HG03103 (cell line): Measurements from ENCODE around the gene MAPKAPK2.
"Not testable (repeated sequence)": the region's sequence is repeated elsewhere in the genome, so short reads cannot be mapped to it uniquely, and the experiment has no call there.

ENCODE experiments used
- ATAC-seq: cut with Tn5 transposase; IDR thresholded peaks from one replicate; pipeline ENCODE4 v1.9.1; 2021; ENCODE audit warnings: low read depth; ENCODE audit not compliant: unreplicated experiment

Gene MAPKAPK2

DNA sequence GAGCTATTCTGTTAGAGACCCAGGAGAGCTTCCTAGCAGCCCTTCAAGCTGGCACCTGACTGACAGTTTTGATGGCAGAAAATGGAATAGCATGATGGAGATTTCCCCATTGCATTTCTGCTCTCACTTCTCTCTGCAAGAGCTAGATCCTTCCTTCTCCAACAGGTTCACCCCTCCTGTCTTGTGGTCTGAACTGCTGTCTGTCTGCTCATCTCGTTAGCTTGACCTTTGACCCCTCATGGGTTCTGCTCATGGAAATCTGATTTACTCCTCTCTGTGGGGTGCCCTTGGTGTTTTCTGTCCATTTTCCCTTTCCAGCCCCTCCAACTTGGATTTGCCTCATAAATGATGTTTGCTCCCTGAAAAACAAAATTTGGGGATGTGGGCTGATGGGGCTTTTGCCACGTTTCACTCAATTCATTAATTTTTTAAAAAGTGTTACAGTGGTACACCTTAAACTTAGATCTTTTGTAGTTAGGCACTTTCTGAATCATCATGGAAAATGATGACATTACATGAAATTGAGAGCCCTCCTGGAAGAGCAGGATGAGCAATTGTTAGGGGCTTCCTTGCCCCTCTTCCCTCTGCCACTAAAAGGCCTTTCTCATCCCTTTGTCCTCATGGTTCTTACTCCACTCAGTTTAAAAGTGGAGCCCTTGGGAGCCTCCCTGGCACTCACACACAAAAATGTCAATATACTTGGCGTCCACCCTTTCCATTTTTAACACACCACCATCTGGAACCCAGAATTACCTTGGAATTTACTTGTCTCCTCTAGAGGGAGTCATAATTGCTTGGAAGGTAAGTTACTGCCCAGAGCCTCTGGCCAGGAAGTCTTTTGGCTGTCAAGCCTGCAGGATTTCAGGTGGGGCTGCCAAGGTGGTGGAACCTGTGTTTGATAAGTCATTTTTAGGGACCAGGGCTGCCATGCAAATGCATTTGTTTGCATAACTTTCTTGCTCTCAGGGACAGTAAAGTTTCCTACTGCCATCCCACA, 54.0 kb downstream of the MAPKAPK2 start:
- ATAC-seq, result no peak

- ATAC-seq, result peak; percentile 82
Measured at GRCh38 chr1:206739411-206740076, 54.8 kb downstream of the MAPKAPK2 start.

- no peak for ATAC-seq
Measured at GRCh38 chr1:206741142-206741701, 56.5 kb downstream of the MAPKAPK2 start.

DNA sequence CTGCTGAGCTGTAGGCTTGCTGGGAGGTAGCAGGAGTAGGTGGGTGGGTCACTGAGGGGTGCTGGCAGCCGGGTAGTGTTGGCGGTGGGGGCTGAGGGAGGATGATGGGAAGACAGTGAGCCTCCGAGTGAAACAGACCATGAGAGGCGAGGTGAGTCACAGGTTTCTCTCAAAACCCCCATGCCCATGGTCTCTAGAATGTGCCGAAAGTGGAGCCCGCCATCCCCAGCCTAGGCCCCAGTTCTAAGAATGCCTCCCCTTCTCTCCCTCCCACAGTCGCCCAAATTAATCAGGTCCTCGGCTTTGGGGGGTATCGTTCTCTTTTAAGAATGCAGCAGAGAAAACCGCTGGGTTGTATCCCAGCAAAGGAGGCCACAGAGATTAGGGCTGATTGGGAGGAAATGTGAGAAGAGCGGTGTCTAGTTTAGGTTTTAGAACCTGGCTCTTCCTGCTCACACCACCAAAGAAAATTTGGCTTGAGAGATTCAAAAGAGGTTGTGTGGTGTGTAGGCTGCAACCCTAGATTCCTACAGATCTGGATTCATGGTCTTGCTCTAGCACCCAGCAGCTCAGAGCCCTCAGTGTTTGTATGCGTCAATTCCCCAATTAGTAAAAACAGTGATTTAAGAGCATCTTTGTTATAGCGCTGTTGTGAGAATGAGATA, 58.1 kb downstream of the MAPKAPK2 start:
- no peak for ATAC-seq

- no peak for ATAC-seq
Measured at GRCh38 chr1:206744683-206745082, 60.0 kb downstream of the MAPKAPK2 start.

GRCh38 chr1:206745301-206745700, 60.6 kb downstream of the MAPKAPK2 start:
- ATAC-seq, result no peak

GRCh38 chr1:206748348-206749030, 63.8 kb downstream of the MAPKAPK2 start:
- no peak for ATAC-seq

DNA sequence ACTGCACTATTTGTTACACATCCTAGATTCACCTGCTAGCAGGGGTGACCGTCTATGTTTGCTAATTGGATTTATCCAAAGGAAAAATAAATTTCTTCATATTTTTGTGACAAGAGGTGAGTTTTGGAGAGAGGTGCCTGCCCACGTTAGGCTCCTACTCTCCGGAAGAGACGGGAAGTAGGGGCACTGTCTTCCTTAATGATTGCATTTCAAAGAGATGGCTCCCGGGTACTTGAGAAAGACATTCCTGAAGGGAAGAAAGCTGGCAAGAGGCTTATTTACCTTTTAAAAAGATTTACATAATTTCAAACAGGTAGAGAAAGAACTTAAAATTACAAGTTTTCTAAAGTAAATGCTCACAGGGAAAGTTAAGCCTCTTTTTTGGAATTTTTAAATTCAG, 67.2 kb downstream of the MAPKAPK2 start:
- no peak for ATAC-seq

- no peak for ATAC-seq
Measured at GRCh38 chr1:206752481-206752880, 67.8 kb downstream of the MAPKAPK2 start.

DNA sequence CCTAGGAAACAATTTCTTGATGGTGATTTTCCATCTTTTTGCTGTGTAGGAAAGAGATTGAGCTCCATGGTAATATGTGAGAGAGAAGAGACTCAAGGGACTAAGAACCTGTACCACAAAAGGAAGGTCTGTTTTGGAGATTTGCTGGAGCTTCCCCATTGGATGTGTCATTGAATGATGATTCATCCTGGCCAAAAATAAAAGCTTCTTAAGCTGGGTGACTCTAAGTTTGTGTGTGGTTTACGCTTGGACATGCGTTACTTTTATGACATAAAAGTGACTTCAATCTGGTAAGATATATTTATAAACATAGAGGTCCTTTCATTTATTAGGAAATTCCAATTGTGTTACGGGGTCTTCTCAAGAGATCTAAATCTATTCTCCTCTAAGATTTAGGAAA, 68.4 kb downstream of the MAPKAPK2 start:
- ATAC-seq, result no peak

- no peak for ATAC-seq
Measured at GRCh38 chr1:206754011-206754410, 69.3 kb downstream of the MAPKAPK2 start.

- ATAC-seq, result no peak
Measured at GRCh38 chr1:206757524-206758266, 73.0 kb downstream of the MAPKAPK2 start.

DNA sequence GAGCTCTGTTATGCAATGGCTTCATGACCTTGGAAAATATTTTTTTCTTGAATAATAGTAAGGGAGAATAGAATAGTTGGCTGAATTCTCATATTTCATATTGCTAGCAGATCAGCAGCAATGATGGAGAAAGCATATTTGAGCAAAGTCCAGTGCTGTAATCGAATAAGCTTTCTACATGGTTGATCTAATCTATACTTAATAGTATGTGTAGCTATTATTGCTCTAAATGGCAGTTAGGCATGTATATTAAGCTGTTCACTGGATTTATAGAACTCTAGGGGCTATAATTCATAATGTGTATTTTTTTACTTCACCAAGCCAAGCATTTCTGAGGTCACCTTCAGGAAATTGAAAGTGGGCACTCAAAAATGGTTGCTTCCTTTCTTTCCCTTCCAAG, 75.9 kb downstream of the MAPKAPK2 start:
- no peak for ATAC-seq

DNA sequence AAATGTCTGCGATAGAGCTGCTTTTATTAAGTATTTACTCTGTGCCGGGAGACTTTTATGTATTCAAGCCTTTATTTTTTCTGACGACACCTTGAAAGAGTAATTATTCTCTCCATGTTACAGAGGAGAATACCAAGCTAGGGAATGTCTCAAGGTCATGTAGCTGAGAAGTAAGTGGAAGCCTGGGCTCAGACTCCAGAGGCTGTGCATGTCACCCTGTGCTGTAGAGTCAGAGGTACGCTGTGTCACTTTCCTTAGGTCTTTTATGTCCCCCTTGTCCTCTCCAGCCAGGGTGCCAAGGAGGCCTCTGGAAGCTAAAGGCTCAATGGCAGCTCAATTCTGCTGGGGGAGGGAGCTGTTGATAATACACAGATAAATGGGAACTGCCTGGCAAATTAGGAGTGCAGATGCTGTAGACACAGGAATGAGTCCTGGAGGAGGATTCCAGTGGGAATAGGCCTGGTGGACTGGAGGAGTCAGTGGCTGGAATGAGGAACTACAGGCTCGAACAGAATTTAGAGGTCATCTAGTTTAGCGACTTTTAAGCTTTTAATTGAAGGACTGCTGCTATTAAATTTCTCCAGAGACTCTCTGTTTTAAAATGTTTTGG, 76.6 kb downstream of the MAPKAPK2 start:
- ATAC-seq, result no peak

- not testable (repeated sequence) for ATAC-seq
Measured at GRCh38 chr1:206762741-206763364, 78.1 kb downstream of the MAPKAPK2 start.

GRCh38 chr1:206765771-206766170, 81.1 kb downstream of the MAPKAPK2 start:
- ATAC-seq, result not testable (repeated sequence)

DNA sequence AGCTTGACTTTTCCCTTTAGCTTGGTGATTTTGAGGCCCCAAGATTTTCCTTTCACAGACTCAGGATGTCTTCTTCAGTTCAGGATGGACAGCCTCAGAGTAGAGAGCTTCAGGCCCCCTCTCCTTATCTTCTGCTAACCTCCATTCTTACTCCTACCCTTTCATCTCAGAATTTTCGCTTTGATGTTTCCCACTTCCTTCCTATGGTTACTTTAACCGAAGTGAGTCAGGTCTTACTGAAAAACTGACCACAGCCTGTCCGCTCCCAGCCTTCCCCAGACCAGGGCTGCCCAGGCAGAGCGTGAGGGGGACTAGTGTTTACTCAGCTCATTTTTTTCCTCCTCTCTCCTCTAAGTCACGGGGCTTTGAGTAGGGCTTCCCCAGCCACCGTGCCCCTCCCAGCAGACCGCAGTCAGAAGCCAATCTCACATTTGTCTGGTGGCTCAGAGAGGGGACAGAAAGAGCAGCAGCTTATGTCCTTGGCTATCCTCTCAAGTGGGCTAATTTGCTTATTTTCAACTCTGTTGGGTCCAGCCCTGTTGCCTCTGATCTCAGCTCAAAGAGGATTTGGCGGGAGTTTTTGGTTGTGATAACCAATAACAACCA, 81.6 kb downstream of the MAPKAPK2 start:
- peak; percentile 46 for ATAC-seq
